PFSK-1 (cell line): ENCODE results near the gene CERS6.

Experiments
- FOXP2 ChIP-seq: optimal IDR thresholded peaks from 2 replicates; pipeline ENCODE3; 2011; ENCODE audit warnings: borderline replicate concordance, control low read depth, inconsistent platforms; ENCODE audit not compliant: insufficient read depth; ENCODE audit errors: extremely low read length, extremely low read depth
- POLR2AphosphoS5 ChIP-seq: IDR thresholded peaks from 2 replicates; pipeline ENCODE4 v1.6.1; 2012; ENCODE audit warnings: low read depth, mild to moderate bottlenecking, control low read depth, low read length, moderate library complexity
- SIN3A ChIP-seq: IDR thresholded peaks from 2 replicates; pipeline ENCODE4 v1.6.1; 2012; ENCODE audit warnings: mild to moderate bottlenecking, low read length, moderate library complexity, borderline replicate concordance; ENCODE audit not compliant: insufficient read depth
- TAF1 ChIP-seq: IDR thresholded peaks from 2 replicates; pipeline ENCODE4 v1.6.1; 2012; ENCODE audit warnings: low read length, control low read depth, borderline replicate concordance; ENCODE audit not compliant: insufficient read depth
- TF ChIP-seq, protein P1 (sequence below), 2 experiments: IDR thresholded peaks; 2 replicates each; pipeline versions ENCODE4 v1.6.1 to v1.8.0; 2011 to 2012; ENCODE audit warnings: low read depth in 2 of 2, low read length in 2 of 2, control low read depth in 1 of 2, inconsistent platforms in 1 of 2, mild to moderate bottlenecking in 1 of 2, moderate library complexity in 1 of 2; ENCODE audit not compliant: insufficient read depth in 1 of 2

Gene CERS6

GRCh38 chr2:168525716-168526446 lies 69.8 kb downstream of the CERS6 start:
- TF ChIP-seq SIN3A (no peak), FOXP2 (no peak), TAF1 (no peak), POLR2AphosphoS5 (no peak)
- TF ChIP-seq, protein P1, sequence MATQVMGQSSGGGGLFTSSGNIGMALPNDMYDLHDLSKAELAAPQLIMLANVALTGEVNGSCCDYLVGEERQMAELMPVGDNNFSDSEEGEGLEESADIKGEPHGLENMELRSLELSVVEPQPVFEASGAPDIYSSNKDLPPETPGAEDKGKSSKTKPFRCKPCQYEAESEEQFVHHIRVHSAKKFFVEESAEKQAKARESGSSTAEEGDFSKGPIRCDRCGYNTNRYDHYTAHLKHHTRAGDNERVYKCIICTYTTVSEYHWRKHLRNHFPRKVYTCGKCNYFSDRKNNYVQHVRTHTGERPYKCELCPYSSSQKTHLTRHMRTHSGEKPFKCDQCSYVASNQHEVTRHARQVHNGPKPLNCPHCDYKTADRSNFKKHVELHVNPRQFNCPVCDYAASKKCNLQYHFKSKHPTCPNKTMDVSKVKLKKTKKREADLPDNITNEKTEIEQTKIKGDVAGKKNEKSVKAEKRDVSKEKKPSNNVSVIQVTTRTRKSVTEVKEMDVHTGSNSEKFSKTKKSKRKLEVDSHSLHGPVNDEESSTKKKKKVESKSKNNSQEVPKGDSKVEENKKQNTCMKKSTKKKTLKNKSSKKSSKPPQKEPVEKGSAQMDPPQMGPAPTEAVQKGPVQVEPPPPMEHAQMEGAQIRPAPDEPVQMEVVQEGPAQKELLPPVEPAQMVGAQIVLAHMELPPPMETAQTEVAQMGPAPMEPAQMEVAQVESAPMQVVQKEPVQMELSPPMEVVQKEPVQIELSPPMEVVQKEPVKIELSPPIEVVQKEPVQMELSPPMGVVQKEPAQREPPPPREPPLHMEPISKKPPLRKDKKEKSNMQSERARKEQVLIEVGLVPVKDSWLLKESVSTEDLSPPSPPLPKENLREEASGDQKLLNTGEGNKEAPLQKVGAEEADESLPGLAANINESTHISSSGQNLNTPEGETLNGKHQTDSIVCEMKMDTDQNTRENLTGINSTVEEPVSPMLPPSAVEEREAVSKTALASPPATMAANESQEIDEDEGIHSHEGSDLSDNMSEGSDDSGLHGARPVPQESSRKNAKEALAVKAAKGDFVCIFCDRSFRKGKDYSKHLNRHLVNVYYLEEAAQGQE (IDR thresholded peaks at IDR 0.05; ENCODE audit: insufficient read depth in 1 of 2, low read depth in 2 of 2, low read length in 2 of 2) = no peak

DNA sequence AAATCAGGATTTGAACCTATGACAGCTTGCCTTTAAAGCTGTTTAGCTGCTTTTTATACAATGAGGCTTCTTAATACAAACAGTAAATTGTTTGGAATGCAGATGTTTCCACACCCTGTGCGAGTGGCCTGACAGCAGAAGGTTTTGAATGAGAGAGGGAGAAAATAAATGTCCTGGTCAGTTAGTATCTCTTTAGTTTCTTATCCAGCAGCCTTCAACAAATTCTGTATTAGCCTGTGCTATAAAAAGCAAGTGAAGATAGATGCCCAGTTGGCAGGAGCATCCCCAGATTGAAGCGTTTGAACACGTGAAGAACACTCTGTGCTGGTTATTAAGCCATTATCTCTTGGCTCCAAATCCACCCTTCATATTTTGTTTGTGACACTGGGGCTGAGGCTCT lies 70.6 kb downstream of the CERS6 start:
- TF ChIP-seq SIN3A (no peak), TAF1 (no peak), POLR2AphosphoS5 (no peak), FOXP2 (no peak)
- TF ChIP-seq, protein P1 (IDR thresholded peaks at IDR 0.05; ENCODE audit: insufficient read depth in 1 of 2, low read depth in 2 of 2, low read length in 2 of 2) = no peak

- no peak for TF ChIP-seq SIN3A
- TF ChIP-seq FOXP2 = no peak
- no peak for TF ChIP-seq POLR2AphosphoS5
- no peak for TF ChIP-seq TAF1
- TF ChIP-seq, protein P1 (IDR thresholded peaks at IDR 0.05; ENCODE audit: insufficient read depth in 1 of 2, low read depth in 2 of 2, low read length in 2 of 2) = no peak
Measured at GRCh38 chr2:168528016-168528415, 71.9 kb downstream of the CERS6 start.

DNA sequence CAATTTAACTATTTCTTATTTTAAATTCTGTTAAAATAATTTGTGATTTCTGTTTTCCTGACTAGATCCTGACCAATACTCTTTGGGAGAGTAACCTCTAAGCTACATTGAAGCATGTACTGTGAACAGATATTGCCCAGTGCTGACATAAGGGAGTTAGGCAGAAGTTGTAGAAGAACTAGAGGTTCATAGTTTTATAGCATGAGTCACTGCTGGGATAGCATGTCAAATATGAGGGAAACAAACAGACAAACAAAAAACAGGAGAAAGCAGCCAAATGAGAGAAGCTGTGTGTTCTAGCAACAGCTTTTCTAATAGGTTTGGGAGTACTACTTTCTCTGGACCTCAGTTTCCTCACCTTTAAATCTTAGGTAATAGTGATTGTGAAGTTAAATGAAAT lies 72.4 kb downstream of the CERS6 start:
- TF ChIP-seq POLR2AphosphoS5 = no peak
- TF ChIP-seq, protein P1 (IDR thresholded peaks at IDR 0.05; ENCODE audit: insufficient read depth in 1 of 2, low read depth in 2 of 2, low read length in 2 of 2) = no peak
- no peak for TF ChIP-seq SIN3A
- TF ChIP-seq TAF1 = no peak
- no peak for TF ChIP-seq FOXP2
